ENCODE data around the gene GGTA1.

The GGTA1 gene

GRCh38 chr9:121453232-121453892 is 46.3 kb downstream of the GGTA1 start:
- peak overlapping the region; percentile 12 for H3K9ac ChIP-seq (ENCODE audit: low read depth, low read length, poor library complexity, severe bottlenecking)
- H3K9me2 ChIP-seq (replicated peaks; ENCODE audit: low read depth, low read length), result no peaks in the 10 kb centered on the region
- H3K4me1 ChIP-seq (ENCODE audit: insufficient read depth, low read length, poor library complexity, severe bottlenecking), result peaks cover 47% of the 10 kb centered on the region
- no peak overlapping the region for H3K4me3 ChIP-seq (ENCODE audit: low read length, poor library complexity, severe bottlenecking)
- peak overlapping the region; percentile 84 for H2AFZ ChIP-seq (ENCODE audit: low read length)
- no peaks in the 10 kb centered on the region for H4K20me1 ChIP-seq (ENCODE audit: insufficient read depth, low read length, poor library complexity, severe bottlenecking)
- TF ChIP-seq CTCF (conservative IDR thresholded peaks at IDR 0.05; ENCODE audit: low read length), result no peak
- no peak for TF ChIP-seq EZH2phosphoT487 (IDR thresholded peaks at IDR 0.05; ENCODE audit: borderline replicate concordance)
- no peaks in the 10 kb centered on the region for H3F3A ChIP-seq (ENCODE audit: low read depth)
- H3K79me2 ChIP-seq (ENCODE audit: insufficient read depth, low read length), result no peaks in the 10 kb centered on the region
- H3K4me2 ChIP-seq (ENCODE audit: low read depth, low read length, poor library complexity, severe bottlenecking), result peak overlapping the region; percentile 24
- no peaks in the 10 kb centered on the region for H3K9me3 ChIP-seq (ENCODE audit: insufficient read depth, low read depth, low read length)
- H3K27me3 ChIP-seq (ENCODE audit: insufficient read depth, low read length, poor library complexity, severe bottlenecking), result no peaks in the 10 kb centered on the region
- H3K36me3 ChIP-seq (ENCODE audit: insufficient read depth, low read length), result no peaks in the 10 kb centered on the region

- Histone ChIP-seq H4K20me1 (ENCODE audit: insufficient read depth, low read length, poor library complexity, severe bottlenecking) (no peaks in the 10 kb centered on the region), H3K36me3 (ENCODE audit: insufficient read depth, low read length) (no peaks in the 10 kb centered on the region), H3K79me2 (ENCODE audit: insufficient read depth, low read length) (no peaks in the 10 kb centered on the region), H3K4me3 (ENCODE audit: low read length, poor library complexity, severe bottlenecking) (no peak overlapping the region), H3K9me2 (replicated peaks; ENCODE audit: low read depth, low read length) (no peaks in the 10 kb centered on the region), H3K9me3 (ENCODE audit: insufficient read depth, low read depth, low read length) (no peaks in the 10 kb centered on the region), H3K4me1 (ENCODE audit: insufficient read depth, low read length, poor library complexity, severe bottlenecking) (peaks cover 60% of the 10 kb centered on the region), H2AFZ (ENCODE audit: low read length) (no peak overlapping the region), H3K27me3 (ENCODE audit: insufficient read depth, low read length, poor library complexity, severe bottlenecking) (no peaks in the 10 kb centered on the region), H3F3A (ENCODE audit: low read depth) (no peaks in the 10 kb centered on the region), H3K4me2 (ENCODE audit: low read depth, low read length, poor library complexity, severe bottlenecking) (no peak overlapping the region), H3K9ac (ENCODE audit: low read depth, low read length, poor library complexity, severe bottlenecking) (no peak overlapping the region)
- no peak for TF ChIP-seq CTCF (conservative IDR thresholded peaks at IDR 0.05; ENCODE audit: low read length)
These were observed 47.6 kb downstream of the GGTA1 start for GRCh38 chr9:121452085-121452484.

- H2AFZ ChIP-seq (ENCODE audit: low read length), result no peak overlapping the region
- no peaks in the 10 kb centered on the region for H3K9me2 ChIP-seq (replicated peaks; ENCODE audit: low read depth, low read length)
- no peak overlapping the region for H3K4me2 ChIP-seq (ENCODE audit: low read depth, low read length, poor library complexity, severe bottlenecking)
- H3K9me3 ChIP-seq (ENCODE audit: insufficient read depth, low read depth, low read length), result no peaks in the 10 kb centered on the region
- no peaks in the 10 kb centered on the region for H4K20me1 ChIP-seq (ENCODE audit: insufficient read depth, low read length, poor library complexity, severe bottlenecking)
- no peak overlapping the region for H3K4me3 ChIP-seq (ENCODE audit: low read length, poor library complexity, severe bottlenecking)
- H3K27me3 ChIP-seq (ENCODE audit: insufficient read depth, low read length, poor library complexity, severe bottlenecking), result no peaks in the 10 kb centered on the region
- TF ChIP-seq EZH2phosphoT487 (IDR thresholded peaks at IDR 0.05; ENCODE audit: borderline replicate concordance) (no peak), CTCF (conservative IDR thresholded peaks at IDR 0.05; ENCODE audit: low read length) (no peak)
- no peak overlapping the region for H3K9ac ChIP-seq (ENCODE audit: low read depth, low read length, poor library complexity, severe bottlenecking)
- no peaks in the 10 kb centered on the region for H3K36me3 ChIP-seq (ENCODE audit: insufficient read depth, low read length)
- no peaks in the 10 kb centered on the region for H3K79me2 ChIP-seq (ENCODE audit: insufficient read depth, low read length)
- H3K4me1 ChIP-seq (ENCODE audit: insufficient read depth, low read length, poor library complexity, severe bottlenecking), result peaks cover 58% of the 10 kb centered on the region
- no peaks in the 10 kb centered on the region for H3F3A ChIP-seq (ENCODE audit: low read depth)
These were observed 48.1 kb downstream of the GGTA1 start for GRCh38 chr9:121451586-121451985.

Measured in Loucy (cell line).